ENCODE results near the gene IL17REL.

The IL17REL gene

GRCh38 chr22:49954991-49955580 lies 57.5 kb downstream of the IL17REL start:
- no peak for DNase-seq

DNA sequence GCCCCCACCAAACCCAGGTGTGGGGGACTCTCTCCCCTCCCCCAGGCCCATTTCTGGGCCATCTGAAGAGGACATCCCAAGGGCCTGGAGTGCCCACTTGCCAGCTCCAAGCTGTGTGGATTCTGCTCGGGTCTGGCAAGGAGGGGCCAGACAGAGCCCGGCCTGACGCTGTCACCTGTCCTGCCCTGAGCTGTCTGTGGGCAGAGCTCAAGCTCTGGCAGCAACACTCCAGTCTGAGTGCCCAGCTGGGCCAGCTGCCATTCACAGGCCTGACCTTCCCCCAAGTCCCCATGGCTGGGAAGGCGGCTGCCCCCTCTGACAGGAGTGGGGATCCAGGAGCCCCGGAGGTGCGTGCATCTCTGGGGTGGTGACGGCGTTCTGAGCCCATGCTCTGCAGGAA lies 58.2 kb downstream of the IL17REL start:
- no peak for DNase-seq

- DNase-seq = no peak
Observed at GRCh38 chr22:49953680-49954344, 58.8 kb downstream of the IL17REL start.

DNA sequence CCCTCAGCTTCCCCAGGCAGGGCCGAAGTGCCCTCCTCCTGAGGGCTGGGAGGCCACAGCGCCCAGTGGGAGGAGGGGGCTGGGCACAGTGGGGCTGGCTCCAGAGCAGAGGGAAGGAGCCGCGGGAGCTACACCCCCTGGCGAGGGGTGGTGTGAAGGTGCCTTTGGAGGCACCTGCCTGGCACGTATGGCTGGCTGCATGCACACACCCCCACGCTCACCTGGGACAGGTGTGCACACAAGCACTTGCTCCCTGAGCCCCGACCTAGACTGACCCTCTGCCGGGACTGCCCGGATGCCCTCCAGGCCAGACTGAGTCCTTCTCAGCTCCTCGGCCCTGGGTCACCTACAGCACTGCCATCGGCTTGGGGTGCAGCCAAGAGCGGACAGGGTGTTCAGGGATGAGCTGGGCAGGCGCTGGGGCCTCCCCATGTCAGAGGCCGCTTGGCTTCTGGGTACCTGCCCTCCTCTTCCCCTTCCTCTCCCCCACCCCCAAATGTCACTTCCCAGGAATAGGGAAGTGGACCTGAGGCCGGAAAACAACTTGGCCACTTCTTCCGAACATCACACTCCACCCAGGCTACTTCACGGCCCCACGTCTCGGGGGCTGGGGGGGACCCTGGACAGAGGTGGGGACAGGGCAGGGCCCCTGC lies 59.4 kb downstream of the IL17REL start:
- DNase-seq = no peak

- no peak for DNase-seq
Observed at GRCh38 chr22:49951986-49952896, 60.3 kb downstream of the IL17REL start.

- no peak for DNase-seq
Observed at GRCh38 chr22:49951678-49951985, 60.9 kb downstream of the IL17REL start.

DNA sequence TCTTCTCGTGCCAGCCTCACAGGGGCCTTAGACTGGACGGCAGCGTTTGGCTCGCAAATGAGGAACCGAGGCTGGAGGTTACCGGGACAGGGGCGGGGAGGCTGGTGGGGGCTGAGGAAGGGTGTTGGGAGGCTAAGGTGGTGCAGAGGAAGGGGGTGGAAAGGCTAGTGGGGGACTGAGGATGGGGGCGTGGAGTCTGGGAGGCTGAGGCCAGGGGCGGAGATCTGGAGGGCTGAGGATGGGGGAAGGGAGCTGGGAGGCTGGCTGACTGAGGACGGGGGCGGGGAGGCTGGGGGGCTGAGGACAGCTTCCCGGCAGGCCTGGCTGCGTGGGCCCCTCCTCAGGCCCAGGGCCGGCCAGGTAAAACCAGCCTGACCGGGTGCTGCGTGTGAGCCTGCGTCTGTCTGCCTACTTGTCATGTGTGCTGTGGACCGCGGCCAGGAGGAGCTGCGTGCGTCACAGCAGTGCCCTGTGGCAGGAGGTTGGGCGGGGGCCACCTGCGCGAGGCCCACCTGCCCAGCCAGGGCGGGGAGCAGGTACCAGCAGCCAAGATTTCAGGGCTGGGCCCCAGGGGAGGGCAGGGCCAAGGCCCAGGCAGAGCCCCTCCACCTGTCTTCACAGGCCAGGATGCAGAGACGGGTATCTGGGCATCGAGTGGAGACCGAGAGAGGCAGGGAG lies 61.4 kb downstream of the IL17REL start:
- DNase-seq = no peak

DNA sequence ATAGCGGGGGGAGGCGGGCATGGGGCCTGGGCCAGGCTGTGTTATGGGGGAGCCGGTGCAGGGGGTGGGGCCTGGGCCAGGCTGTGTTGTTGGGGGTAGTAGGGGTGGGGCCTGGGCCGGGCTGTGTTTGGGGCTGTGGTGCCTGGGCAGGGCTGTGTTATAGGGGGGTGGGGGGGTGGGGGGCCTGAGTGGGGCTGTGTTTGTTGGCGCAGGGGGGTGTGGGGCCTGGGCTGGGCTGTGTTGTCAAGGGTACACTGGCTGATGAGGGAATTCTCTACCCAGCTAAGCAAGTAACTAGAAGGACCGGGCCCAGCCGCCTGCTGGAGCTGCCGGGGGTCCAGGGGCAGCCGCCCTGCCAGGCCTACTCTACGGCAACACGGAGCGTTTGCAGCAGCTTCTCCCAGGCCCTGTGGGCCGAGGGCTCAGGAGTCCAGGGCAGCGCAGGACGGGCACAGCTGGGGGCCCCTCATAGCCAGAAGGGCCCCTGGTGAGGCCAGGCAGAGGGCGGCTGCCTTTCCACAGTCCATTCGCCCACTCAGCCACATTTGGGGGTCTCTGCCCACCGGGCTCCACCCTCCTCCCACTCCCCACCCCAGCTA lies 62.1 kb downstream of the IL17REL start:
- no peak for DNase-seq

GRCh38 chr22:49949914-49950292 lies 62.7 kb downstream of the IL17REL start:
- DNase-seq = no peak

DNA sequence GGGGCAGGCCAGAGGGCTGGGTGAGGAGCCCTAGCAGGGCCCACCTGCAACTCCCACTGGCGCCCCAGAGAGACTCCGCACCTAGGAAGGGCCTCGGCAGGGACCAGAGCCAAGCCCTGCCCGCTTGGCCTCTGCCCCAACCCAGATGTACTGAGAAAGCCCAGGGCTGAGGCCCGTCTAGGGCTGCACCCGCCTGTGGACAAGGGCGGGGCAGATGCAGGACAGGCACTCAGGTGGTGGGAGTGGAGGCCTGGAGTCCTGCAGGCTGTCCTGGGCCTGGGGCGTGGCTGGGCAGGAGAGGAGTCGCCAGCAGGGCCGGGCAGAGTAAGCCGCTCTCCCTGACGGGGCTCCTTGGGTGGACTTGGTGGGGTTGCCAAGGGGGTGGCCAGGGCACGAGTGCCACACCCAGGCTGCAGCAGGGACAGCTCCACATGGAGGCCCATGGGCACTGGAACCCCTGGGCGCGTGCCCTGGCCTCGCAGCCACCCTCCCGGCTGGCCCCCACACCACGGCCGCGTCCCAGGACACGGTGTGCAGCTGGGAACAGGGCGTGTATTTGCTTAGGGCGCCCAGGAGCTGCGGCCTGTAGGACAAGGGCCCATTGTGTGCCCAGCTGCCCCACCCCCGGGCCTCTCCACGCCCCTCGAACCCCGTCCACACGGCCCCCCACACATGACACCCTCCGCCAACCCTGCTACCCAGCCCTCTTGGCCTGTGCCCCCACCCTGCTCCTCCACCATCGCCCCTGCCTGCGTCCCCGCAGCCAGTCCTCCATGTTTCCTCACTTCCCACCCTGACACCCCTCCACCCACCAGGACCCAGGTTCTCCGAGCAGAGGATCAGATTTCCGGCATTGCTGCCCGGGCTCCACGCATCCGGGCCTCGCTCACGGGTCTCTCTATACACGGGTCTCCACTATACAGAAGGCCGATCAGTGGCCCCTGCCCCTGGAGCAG lies 63.3 kb downstream of the IL17REL start:
- DNase-seq = no peak

DNA sequence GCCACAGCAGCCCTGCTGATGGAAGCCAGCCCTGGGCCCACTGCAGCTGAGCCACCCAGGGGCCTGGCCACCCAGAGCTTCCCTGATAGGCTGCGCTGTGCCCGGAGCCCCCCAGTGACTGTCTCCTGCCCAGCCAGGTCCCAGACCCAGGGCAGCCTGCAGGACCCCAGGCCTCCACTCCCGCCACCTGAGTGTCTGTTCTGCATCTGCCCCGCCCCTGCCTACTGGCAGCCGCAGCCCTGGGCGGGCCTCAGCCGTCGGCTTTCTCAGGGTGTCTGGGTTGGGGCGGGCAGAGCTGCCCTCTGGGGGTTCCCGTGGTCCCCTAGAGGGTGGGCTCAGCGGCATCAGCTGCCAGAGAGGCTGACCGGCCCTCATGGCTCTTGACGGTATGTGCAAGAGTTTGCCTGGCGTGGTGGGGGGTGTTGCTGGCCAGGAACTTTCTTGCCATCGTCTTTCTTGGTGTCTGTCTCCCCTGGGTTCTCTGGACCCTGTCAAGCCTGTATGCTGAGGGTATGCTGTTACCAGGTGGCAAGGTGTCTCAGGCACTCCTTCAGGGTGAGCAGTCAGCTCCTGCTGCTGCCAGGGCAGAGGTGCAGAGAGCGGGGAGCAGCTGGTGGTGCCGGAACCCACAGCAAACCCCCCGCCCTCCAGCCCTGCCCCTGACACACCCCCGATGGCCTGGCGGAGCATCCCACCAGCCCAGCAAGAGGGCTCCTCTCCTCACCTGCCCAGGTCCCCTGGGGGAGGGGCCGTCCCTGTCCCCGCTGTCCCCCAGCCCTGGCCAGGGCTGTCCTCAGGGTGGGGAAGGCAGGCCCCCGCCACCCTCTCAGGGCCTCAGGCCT lies 64.2 kb downstream of the IL17REL start:
- DNase-seq = no peak

- DNase-seq = no peak
Observed at GRCh38 chr22:49947296-49947622, 65.3 kb downstream of the IL17REL start.

GRCh38 chr22:49946612-49947295 lies 65.8 kb downstream of the IL17REL start:
- DNase-seq = no peak

DNA sequence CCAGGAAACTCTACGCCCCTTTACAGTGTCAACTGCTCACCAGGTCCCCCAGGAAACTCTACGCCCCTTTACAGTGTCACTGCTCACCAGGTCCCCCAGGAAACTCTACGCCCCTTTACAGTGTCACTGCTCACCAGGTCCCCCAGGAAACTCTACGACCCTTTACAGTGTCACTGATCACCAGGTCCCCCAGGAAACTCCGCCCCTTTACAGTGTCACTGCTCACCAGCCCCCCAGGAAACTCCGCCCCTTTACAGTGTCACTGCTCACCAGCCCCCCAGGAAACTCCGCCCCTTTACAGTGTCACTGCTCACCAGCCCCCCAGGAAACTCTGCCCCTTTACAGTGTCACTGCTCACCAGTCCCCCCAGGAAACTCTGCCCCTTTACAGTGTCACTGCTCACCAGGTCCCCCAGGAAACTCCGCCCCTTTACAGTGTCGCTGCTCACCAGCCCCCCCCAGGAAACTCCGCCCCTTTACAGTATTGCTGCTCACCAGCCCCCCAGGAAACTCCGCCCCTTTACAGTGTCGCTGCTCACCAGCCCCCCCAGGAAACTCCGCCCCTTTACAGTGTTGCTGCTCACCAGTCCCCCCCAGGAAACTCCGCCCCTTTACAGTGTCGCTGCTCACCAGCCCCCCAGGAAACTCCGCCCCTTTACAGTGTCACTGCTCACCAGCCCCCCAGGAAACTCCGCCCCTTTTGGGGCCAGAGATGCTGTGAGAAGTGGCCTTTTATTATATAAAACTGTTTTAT lies 67.3 kb downstream of the IL17REL start:
- DNase-seq = peak; percentile 69
